GM19043 (cell line): ENCODE measurements around the gene AP3S2.
"Not testable (repeated sequence)": the region's sequence is repeated elsewhere in the genome, so short reads cannot be mapped to it uniquely, and the experiment has no call there.

Source experiments
- ATAC-seq: cut with Tn5 transposase; IDR thresholded peaks from one replicate; pipeline ENCODE4 v1.9.1; 2021; ENCODE audit warnings: low read depth; ENCODE audit not compliant: unreplicated experiment

Gene AP3S2

DNA sequence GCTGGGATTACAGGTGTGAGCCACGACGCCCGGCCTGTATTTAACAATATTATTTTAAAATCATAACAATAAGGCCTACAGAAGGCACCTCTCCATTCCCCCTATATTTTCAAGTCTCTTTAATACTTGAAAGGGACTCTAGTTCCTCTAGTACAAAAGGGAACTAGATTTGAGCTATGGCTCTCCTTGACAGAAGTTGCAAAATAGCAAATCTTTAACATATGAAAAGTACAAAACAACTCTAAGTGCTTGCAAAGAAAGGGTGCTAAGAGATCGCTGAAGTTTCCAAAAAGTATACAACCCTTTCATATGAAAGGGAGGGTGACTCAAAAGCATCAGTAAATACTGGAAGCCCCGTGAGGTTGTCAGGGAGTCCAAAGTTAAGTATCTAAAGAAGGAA, 23.8 kb downstream of the AP3S2 start:
- no peak for ATAC-seq

DNA sequence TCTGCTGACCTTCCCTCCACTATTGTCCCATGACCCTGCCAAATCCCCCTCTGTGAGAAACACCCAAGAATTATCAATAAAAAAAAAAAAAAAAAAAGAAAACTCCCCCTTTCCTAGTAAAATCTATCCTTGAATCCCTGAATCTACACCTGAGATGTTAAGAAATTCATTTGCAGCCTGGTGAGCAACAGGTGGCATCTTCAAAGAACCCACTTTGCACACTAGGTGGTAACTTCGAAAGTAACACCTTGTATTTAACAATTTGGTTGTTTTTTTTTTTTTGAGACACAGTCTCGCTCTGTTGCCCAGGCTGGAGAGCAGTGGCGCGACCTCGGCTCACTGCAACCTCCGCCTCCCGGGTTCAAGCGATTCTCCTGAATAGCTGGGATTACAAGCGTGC, 24.3 kb downstream of the AP3S2 start:
- not testable (repeated sequence) for ATAC-seq

DNA sequence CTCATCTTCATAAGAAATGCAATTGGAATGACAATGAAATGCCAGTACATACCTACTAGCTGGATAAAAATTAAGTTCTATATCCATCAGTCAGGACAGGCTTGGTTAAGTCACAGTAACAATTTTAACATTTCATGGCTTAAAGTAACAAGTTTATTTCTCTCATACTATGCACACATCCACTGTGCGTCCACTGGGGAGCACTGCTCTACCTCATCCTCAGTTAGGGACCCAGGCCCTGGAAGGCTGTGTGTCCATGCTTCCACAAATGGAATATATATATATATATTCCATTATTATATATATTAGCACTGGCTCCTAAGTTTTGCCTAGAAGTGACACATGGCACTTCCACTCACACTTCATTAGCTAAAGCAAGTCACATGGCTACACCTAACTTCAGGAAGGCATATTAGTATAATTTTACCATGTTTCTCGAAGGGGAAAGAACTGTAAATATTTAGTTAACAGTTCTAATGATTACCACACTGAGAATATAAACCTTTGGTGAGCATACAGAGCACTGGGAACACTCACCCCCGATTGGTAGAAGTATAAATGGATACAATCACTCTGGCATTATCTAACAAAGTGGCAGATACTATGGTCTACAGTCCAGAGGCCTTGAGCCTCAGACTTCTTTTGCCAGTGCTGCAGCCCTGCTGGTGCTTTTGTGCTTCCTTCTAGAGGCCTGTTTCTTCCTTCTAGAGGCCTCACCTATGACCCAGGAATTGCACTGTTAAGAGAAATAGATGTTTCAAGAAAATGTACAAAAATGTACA, 28.6 kb downstream of the AP3S2 start:
- no peak for ATAC-seq

DNA sequence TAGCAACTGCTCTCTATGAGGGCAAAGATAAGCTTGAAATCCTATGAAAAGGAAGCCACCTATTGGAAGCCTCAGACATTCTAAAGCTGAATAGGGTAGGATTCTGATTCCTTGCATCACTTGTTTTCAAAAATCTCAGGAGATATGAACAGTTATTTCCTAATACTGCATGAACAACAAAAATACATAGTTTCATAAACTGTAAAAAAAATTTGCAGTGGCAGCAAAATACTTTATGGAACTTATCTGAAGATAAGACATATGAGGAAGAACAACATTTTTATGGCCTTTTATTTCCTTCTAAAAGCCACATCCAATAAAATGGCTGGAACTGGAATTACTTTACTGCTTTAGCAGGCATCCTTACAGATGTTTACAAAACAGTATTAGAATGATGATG, 29.9 kb downstream of the AP3S2 start:
- ATAC-seq, result no peak

DNA sequence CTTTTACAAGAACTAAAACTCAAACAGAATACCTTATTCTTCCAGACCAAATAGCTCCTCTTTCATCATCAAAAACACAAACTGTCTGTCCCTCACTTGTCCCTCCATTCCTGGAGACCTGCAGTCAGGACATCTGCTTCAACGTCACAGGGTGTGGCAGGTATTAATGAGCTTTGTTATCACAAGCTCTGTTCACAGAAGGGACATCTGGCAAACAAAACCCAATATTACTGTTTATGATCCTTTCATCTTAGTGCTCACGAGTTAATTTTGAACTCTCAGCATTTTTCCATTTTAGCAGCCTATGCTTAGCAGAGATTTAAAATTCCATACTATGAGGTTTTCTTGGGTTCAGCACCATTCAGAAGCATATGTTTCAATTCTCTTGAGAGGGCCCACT, 32.9 kb downstream of the AP3S2 start:
- ATAC-seq, result no peak

GRCh38 chr15:89860431-89860830, 33.4 kb downstream of the AP3S2 start:
- ATAC-seq, result no peak

DNA sequence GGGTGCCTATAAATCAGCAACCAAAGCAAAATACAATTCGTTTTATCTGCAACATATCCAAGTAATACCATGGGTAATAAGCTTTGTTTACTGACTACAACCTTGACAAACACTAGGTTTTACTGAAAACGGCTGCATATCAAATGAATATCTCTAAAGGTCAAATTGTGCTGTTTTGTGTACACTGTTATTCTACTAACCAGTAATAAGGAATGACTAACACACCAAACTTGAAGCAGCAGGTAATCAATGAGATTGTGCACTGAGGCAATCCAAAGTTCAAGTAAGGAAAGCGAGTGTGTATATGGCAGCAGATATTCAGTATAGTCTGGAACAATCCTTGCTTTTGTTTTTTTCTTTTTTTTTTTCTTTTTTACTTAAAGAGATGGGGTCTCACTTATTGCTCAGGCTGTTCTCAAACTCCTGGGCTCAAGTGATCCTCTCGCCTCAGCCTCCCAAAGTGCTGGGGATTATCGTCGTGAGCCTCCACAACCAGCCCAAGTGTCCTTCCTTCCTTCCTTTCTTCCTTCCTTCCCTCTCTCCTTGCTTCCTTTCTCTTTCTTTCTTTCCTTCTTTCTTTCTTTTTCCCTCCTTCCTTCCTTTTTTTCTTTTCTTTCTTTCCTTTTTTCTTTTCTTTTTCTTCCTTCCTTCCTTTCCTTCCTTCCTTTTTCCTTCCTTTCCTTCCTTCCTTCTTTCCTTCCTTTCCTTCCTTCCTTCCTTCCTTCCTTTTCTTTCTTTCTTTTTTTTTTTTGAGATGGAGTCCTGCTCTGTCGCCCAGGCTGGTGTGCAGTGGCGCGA, 34.9 kb downstream of the AP3S2 start:
- no peak for ATAC-seq

GRCh38 chr15:89857673-89858072, 36.1 kb downstream of the AP3S2 start:
- no peak for ATAC-seq

GRCh38 chr15:89855948-89856347, 37.8 kb downstream of the AP3S2 start:
- no peak for ATAC-seq

- ATAC-seq, result not testable (repeated sequence)
Observed at GRCh38 chr15:89854863-89855262, 38.9 kb downstream of the AP3S2 start.

DNA sequence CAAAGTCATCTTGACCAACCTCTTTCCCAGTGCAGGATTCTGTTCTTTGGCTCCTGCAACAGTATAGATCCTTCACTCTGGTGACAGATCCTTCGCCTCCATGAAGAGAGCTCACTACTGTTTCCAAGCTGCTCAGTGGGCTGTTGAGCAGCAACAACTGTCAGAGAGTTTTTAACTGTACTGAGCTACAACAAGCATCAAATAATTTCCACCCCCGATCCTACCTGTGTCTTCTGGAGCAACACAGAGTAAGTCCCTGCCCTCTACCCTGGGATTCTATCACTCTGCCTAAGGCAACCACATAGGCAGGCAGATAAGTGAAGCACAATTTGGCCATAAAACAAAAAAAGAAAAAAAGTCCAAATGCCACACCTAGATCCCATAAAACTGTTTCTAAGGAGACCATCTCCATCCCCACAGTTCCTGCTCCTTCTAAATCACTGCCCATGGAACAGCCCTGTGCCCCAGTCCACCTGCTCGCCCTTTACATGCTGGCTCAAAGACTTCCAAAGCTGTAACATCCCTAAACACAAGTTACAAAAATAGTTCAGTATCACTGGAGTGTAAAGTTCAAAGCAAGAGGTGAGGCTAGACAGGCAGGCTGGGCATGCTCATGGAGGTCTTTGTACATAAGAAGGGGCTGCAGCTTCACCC, 41.3 kb downstream of the AP3S2 start:
- no peak for ATAC-seq

GRCh38 chr15:89851673-89852341, 42.0 kb downstream of the AP3S2 start:
- peak; percentile 65 for ATAC-seq

DNA sequence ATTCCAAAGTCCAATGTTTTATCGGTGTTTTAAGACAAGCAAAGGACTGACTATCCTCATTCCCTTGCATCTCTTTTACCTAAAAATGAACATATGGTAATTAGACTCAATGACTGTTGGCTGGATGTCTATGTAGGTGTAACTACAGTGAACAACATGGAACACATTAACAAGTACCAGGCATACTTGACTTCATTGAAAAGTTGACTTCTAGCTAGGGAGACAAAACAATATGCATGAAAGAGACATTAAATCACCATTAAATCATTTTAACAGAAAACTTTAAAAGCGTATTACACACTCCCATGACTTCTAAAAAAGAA, 44.9 kb downstream of the AP3S2 start:
- no peak for ATAC-seq

DNA sequence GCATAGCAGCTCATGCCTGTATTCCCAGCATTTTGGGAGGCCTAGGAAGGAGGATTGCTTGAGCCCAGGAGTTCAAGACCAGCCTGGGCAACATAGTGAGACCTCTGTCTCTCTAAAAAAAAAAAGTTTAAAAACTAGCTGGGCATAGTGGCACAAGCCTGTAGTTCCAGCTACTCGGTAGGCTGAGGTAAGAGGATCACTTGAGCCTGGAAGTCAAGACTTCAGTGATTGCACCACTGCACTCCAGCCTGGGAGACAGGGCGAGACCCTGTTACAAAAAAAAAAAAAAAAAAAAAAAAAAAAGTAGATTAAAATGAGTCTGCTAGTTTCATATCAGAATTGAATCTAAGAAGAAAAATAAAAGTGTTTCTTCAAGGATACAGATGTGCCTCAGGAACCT, 46.7 kb downstream of the AP3S2 start:
- no peak for ATAC-seq

DNA sequence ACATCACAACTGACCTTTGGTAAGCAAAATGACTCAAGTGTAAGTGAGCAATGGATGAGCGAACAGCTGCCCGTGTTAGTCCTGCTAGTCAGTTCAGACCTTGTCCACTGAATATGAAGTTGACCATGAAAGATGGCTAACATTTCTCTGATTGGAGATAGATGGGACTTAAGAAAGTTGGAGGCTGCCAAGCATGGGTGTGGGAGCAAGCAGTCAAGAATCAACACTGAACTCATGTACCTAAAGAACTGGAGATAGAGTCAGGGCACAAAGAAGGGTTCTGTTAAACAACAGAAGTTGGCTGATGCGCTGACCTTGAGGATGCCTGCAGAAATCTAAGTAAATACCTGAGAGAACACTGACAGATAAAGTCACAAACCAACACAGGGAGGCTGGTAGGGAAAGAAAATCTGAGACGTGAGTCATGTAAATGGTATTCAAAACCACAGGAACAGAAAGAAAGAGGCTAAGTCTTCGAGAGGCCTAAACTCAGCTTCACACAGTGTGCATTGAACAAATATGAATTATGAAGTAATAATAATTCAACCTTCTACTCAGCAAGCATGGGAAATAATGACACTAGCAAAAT, 48.4 kb downstream of the AP3S2 start:
- ATAC-seq, result no peak

DNA sequence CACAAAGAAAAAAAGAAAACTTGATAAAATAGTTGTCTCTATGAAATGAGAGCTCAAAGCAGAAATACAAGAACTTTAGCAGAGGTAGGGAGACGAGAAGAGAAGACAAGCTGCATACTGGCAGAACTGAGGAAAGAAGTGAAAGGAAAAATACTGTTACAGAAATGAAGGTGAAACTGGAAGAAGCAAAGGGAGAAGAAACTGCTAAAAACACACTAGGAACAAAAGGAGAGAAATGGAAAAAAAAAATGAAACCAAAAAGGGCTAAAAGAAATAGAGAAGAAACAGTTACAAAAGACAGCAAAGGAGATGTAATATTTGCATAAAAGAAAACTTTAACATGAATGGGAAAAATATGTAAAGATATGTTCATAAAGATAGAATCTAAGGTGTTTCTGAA, 51.8 kb downstream of the AP3S2 start:
- no peak for ATAC-seq

GRCh38 chr15:89841306-89841705, 52.5 kb downstream of the AP3S2 start:
- ATAC-seq, result no peak

- ATAC-seq, result no peak
Observed at GRCh38 chr15:89839167-89839810, 54.5 kb downstream of the AP3S2 start.

GRCh38 chr15:89837830-89838178, 56.0 kb downstream of the AP3S2 start:
- no peak for ATAC-seq

DNA sequence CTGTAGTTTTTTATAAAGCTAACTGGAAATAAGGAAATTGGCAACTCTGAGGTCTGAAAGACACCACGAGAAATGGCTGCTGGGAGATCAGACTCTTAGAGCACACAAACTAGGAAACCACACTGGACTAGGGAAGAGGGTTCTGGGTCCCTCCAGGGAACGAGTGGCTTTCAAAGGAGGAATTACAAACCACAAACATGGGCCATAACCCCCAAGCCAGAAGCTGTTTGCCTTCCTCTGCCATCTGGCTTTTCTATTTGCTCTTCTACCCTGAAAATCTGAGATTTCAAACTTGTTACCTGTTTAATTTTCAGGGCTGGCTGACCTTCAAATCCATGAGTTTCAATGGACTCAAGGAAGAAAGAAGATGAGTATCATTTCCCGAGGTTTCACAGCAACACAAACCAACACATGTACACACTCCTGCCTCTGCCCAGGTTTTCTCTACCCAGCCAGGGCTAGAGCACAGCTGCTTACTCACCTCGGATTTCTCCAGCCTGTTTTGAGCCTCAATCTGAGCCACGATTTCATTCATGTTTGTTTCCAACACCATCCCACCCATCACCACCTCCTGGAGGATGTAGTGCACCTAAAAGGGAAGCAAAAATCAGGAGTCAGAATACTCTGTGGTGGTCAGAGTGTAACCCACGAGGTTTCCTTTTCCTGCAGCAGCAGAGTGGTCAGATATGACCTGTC, 56.5 kb downstream of the AP3S2 start:
- no peak for ATAC-seq
